Measurements from ENCODE around the gene LY6G5B. TPM values are rescaled to one million over a fixed set of nuclear protein-coding genes. Genes with fewer than 3 reads are reported as not detected.
"Not testable (repeated sequence)": the region's sequence is repeated elsewhere in the genome, so short reads cannot be mapped to it uniquely, and the experiment has no call there.

Gene LY6G5B
- total RNA-seq, 2 donors from 2014 or later = 24.0 to 37.9 TPM

DNA sequence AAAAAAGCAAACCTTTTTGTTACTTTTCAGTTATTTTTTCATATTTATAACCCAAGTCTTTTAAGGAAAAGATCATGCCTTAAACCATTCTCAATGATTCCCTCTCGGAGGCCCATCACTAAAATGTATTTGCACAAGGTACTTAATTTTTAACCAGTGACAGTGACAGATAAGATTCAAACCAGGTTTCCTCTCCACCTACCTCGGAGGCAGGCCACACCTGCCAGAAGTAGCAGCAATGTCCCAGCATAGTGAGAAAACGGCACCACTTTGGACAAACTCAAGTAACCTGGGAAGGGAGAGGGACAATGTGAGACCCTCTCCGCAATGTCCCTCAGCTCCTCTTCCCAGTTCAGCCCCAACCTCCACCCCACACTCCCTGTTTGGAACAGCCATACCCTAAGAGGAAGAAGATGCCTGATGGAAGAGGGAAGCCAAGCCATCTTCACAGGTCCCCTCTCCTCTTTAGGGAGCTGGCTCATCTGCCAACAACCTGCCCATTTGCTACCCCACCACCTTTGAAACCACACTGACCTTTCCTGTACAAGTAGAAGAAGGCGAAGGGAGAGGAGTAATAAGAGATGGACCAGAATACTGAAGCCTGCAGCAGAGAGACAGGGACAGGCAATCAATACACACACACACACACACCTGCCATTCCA, 31.1 kb downstream of the LY6G5B start:
- Mint-ChIP-seq H3K27ac (peak overlapping the region; percentile 95), H3K27me3 (no peaks in the 10 kb centered on the region), H3K36me3 (peaks cover 17% of the 10 kb centered on the region), H3K4me1 (ENCODE audit: low read depth in 2 of 2) (peaks cover 32 to 33% of the 10 kb centered on the region in 2 donors), H3K9me3 (no peaks in the 10 kb centered on the region), H3K4me3 (peak overlapping the region; percentile 99)
- no peak for ATAC-seq
- DNase-seq (ENCODE audit: low spot score) = no peak

DNA sequence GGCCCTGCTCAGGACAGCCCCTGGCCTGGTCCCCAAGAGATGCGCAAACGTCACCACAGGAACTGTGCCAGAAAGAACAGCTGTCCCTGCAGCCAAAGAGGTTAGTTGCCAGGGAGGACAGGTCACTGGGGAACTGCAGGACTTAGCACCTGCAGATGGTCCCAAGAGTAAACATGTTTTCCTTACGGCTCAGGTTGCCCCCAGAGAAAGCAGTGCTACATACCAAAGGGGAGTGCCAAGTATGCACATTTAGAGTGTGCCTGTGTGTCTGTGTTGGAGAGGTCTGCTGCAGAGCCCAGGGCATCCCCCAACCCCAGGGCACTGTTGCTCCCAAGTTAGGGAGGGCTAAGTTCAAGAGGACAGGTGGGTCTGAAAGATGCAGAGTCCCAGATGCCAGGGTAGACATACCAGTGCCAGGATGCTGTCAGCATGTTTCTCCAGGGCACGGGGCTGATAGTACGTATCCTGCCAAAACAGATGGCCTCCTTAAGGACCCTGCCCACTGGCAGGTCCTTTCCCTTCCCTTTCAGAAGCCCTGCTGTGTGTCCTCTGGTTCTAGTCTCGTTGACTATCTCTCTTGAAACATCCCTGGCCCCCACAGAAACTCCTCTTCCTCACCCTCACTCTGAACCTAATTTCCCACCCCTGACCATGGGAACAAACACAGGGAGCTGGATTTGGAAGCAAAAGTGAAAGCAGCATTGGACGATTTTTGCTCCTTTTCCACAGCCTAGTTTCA, 32.1 kb downstream of the LY6G5B start:
- DNase-seq (ENCODE audit: low spot score) (no peak), ATAC-seq (no peak)
- H3K36me3 Mint-ChIP-seq = peaks cover 17% of the 10 kb centered on the region
- no peaks in the 10 kb centered on the region for H3K9me3 Mint-ChIP-seq
- H3K27ac Mint-ChIP-seq = peak overlapping the region; percentile 95
- H3K27me3 Mint-ChIP-seq = no peaks in the 10 kb centered on the region
- peaks cover 32 to 33% of the 10 kb centered on the region in 2 donors for H3K4me1 Mint-ChIP-seq (ENCODE audit: low read depth in 2 of 2)
- H3K4me3 Mint-ChIP-seq = peak overlapping the region; percentile 99

- H3K36me3 Mint-ChIP-seq = peaks cover 14% of the 10 kb centered on the region
- ATAC-seq (peak in 1 of 2 donors; percentile 24), DNase-seq (ENCODE audit: low spot score) (no peak)
- peaks cover 29 to 30% of the 10 kb centered on the region in 2 donors for H3K4me1 Mint-ChIP-seq (ENCODE audit: low read depth in 2 of 2)
- no peaks in the 10 kb centered on the region for H3K27me3 Mint-ChIP-seq
- peak overlapping the region; percentile 99 for H3K4me3 Mint-ChIP-seq
- H3K9me3 Mint-ChIP-seq = no peaks in the 10 kb centered on the region
- H3K27ac Mint-ChIP-seq = peak overlapping the region; percentile 95
Observed at GRCh38 chr6:31702405-31702818, 32.6 kb downstream of the LY6G5B start.

- DNase-seq (ENCODE audit: low spot score) = peak; percentile 98
- Mint-ChIP-seq H3K27me3 (no peaks in the 10 kb centered on the region), H3K9me3 (no peaks in the 10 kb centered on the region), H3K4me1 (ENCODE audit: low read depth in 2 of 2) (peaks cover 23% of the 10 kb centered on the region in 2 donors), H3K27ac (peak within 1 kb of the TSS; percentile 95), H3K4me3 (peak within 1 kb of the TSS; percentile 99), H3K36me3 (peaks cover 9% of the 10 kb centered on the region)
- ATAC-seq = peak; percentile 97 to 98
Observed at GRCh38 chr6:31702819-31703716, 33.3 kb downstream of the LY6G5B start, which contains the start of gene ABHD16A. ABHD16A (minus strand) TSS chr6:31703324; CDS start chr6:31703281, 43 bp downstream.

- Mint-ChIP-seq H3K27ac (no peak overlapping the region), H3K9me3 (no peaks in the 10 kb centered on the region), H3K27me3 (no peaks in the 10 kb centered on the region), H3K36me3 (peaks cover 9% of the 10 kb centered on the region), H3K4me1 (ENCODE audit: low read depth in 2 of 2) (peaks cover 23 to 26% of the 10 kb centered on the region in 2 donors), H3K4me3 (no peak overlapping the region)
- ATAC-seq (no peak), DNase-seq (ENCODE audit: low spot score) (no peak)
Observed at GRCh38 chr6:31705931-31706330, 36.2 kb downstream of the LY6G5B start.

- Mint-ChIP-seq H3K9me3 (no peaks in the 10 kb centered on the region), H3K27ac (peak within 1 kb of the TSS in 1 of 2 donors; percentile 58), H3K36me3 (peaks cover 9% of the 10 kb centered on the region), H3K4me3 (no peak within 1 kb of the TSS), H3K4me1 (ENCODE audit: low read depth in 2 of 2) (peaks cover 21 to 26% of the 10 kb centered on the region in 2 donors), H3K27me3 (no peaks in the 10 kb centered on the region)
- DNase-seq (ENCODE audit: low spot score) (no peak), ATAC-seq (no peak)
Observed at GRCh38 chr6:31706599-31706998, 36.8 kb downstream of the LY6G5B start, which contains the start of gene LY6G6F. LY6G6F (plus strand) TSS chr6:31706866; CDS start chr6:31706907, 41 bp downstream.

DNA sequence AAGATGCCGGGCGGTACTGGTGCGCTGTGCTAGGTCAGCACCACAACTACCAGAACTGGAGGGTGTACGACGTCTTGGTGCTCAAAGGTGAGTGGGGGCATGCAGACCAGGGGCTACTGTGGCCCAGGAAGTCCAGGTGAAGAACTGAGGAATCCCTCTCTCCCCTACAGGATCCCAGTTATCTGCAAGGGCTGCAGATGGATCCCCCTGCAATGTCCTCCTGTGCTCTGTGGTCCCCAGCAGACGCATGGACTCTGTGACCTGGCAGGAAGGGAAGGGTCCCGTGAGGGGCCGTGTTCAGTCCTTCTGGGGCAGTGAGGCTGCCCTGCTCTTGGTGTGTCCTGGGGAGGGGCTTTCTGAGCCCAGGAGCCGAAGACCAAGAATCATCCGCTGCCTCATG, 37.9 kb downstream of the LY6G5B start:
- DNase-seq (ENCODE audit: low spot score) = no peak
- peaks cover 2% of the 10 kb centered on the region for H3K36me3 Mint-ChIP-seq
- peaks cover 0 to 2% of the 10 kb centered on the region in 2 donors for H3K27me3 Mint-ChIP-seq
- ATAC-seq = no peak
- H3K4me3 Mint-ChIP-seq = no peak overlapping the region
- no peak overlapping the region for H3K27ac Mint-ChIP-seq
- H3K4me1 Mint-ChIP-seq (ENCODE audit: low read depth in 2 of 2) = peaks cover 15 to 23% of the 10 kb centered on the region in 2 donors
- no peaks in the 10 kb centered on the region for H3K9me3 Mint-ChIP-seq

GRCh38 chr6:31708224-31708623, 38.4 kb downstream of the LY6G5B start:
- DNase-seq (ENCODE audit: low spot score) (no peak), ATAC-seq (no peak)
- no peak overlapping the region for H3K4me3 Mint-ChIP-seq
- peaks cover 15 to 21% of the 10 kb centered on the region in 2 donors for H3K4me1 Mint-ChIP-seq (ENCODE audit: low read depth in 2 of 2)
- no peaks in the 10 kb centered on the region for H3K9me3 Mint-ChIP-seq
- H3K27me3 Mint-ChIP-seq = peaks cover 0 to 2% of the 10 kb centered on the region in 2 donors
- no peak overlapping the region for H3K27ac Mint-ChIP-seq
- H3K36me3 Mint-ChIP-seq = no peaks in the 10 kb centered on the region

DNA sequence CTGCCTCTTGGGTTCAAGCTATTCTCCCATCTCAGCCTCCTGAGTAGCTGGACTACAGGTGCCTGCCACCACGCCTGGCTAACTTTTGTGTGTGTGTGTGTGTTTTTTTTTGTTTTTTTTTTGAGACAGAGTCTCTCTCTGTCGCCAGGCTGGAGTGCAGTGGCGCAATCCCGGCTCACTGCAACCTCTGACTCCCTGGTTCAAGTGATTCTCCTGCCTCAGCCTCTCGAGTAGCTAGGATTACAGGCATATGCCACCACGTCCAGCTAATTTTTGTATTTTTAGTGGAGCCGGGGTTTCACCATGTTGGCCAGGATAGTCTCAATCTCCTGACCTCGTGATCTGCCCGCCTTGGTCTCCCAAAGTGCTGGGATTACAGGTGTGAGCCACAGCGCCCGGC, 39.4 kb downstream of the LY6G5B start:
- peaks cover 12 to 17% of the 10 kb centered on the region in 2 donors for H3K4me1 Mint-ChIP-seq (ENCODE audit: low read depth in 2 of 2)
- not testable (repeated sequence) for DNase-seq (ENCODE audit: low spot score); H3K36me3 Mint-ChIP-seq; H3K27ac Mint-ChIP-seq; H3K4me3 Mint-ChIP-seq; H3K9me3 Mint-ChIP-seq; ATAC-seq; H3K27me3 Mint-ChIP-seq

GRCh38 chr6:31710523-31711219, 40.9 kb downstream of the LY6G5B start:
- DNase-seq (ENCODE audit: low spot score) (no peak), ATAC-seq (no peak)
- Mint-ChIP-seq H3K4me1 (ENCODE audit: low read depth in 2 of 2) (peaks cover 12 to 17% of the 10 kb centered on the region in 2 donors), H3K9me3 (no peaks in the 10 kb centered on the region), H3K27ac (peak overlapping the region; percentile 27 to 80), H3K4me3 (peak overlapping the region; percentile 39), H3K36me3 (no peaks in the 10 kb centered on the region), H3K27me3 (peaks cover 0 to 2% of the 10 kb centered on the region in 2 donors)

DNA sequence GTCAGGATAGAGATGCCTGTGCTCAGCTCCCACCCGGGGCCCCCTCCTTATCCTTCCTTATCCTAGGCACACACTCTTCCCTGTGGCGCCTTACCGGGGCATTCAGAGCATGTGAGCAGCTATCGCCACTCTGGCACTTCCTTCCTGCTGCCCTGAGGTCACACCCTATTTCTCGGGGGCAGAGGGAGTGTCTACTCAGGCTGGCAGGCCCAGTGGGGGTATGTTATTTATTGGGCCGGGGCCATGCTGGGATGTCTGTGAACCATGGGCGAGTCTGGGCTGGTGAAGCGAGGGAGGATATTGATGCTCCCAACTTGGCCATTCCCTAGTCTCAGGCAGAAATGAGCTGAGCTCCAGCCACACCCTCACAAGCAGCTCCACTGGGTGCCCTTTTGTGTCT, 41.5 kb downstream of the LY6G5B start:
- no peaks in the 10 kb centered on the region for H3K36me3 Mint-ChIP-seq
- no peak for DNase-seq (ENCODE audit: low spot score)
- peaks cover 12 to 17% of the 10 kb centered on the region in 2 donors for H3K4me1 Mint-ChIP-seq (ENCODE audit: low read depth in 2 of 2)
- H3K9me3 Mint-ChIP-seq = no peaks in the 10 kb centered on the region
- peaks cover 0 to 2% of the 10 kb centered on the region in 2 donors for H3K27me3 Mint-ChIP-seq
- peak; percentile 46 to 51 for ATAC-seq
- peak overlapping the region; percentile 27 to 80 for H3K27ac Mint-ChIP-seq
- H3K4me3 Mint-ChIP-seq = peak overlapping the region; percentile 39

DNA sequence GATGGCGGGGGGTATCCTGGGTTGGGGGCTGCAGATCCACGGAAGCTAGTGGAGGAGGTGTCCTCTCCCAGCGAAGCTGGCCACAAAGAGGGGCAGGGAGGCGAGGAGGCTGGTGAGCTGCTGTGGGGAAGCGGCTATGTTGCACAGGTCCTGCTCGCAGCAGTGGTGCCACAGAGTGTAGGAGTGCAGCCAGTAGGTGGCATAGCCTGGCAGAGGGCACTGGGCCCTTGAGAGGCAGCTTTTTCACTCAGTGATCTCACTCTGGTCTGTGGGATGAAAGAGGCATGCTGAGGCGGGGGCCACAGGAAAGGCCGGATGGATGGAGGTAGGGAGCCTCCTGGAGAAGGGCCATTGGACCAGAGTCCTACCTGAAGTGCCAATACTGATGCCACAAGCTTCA, 42.5 kb downstream of the LY6G5B start:
- no peak overlapping the region for H3K27ac Mint-ChIP-seq
- ATAC-seq (no peak), DNase-seq (ENCODE audit: low spot score) (no peak)
- no peak overlapping the region for H3K4me3 Mint-ChIP-seq
- H3K4me1 Mint-ChIP-seq (ENCODE audit: low read depth in 2 of 2) = peaks cover 12 to 17% of the 10 kb centered on the region in 2 donors
- H3K27me3 Mint-ChIP-seq = peaks cover 0 to 2% of the 10 kb centered on the region in 2 donors
- H3K9me3 Mint-ChIP-seq = no peaks in the 10 kb centered on the region
- H3K36me3 Mint-ChIP-seq = no peaks in the 10 kb centered on the region

GRCh38 chr6:31713465-31713864, 43.7 kb downstream of the LY6G5B start:
- peak overlapping the region in 1 of 2 donors; percentile 9 for H3K27ac Mint-ChIP-seq
- DNase-seq (ENCODE audit: low spot score) = no peak
- no peak overlapping the region for H3K4me3 Mint-ChIP-seq
- no peak for ATAC-seq
- H3K9me3 Mint-ChIP-seq = no peaks in the 10 kb centered on the region
- peaks cover 12 to 17% of the 10 kb centered on the region in 2 donors for H3K4me1 Mint-ChIP-seq (ENCODE audit: low read depth in 2 of 2)
- H3K36me3 Mint-ChIP-seq = no peaks in the 10 kb centered on the region
- H3K27me3 Mint-ChIP-seq = peaks cover 0 to 2% of the 10 kb centered on the region in 2 donors

Measured in natural killer cell treated with Interleukin-12 subunit alpha and Interleukin-12 subunit beta and Interleukin-15 and Interleukin-18, amount 100 ng/mL, for 72 hours (primary cell).